Liver (tissue), 9 donors: ENCODE measurements around the gene CROT. TPM values are rescaled to one million over a fixed set of nuclear protein-coding genes. Genes with fewer than 3 reads are reported as not detected.

Experiments used
- DNase-seq: peaks from one replicate; pipeline ENCODE4 v3.0.0-alpha.2; 2017; ENCODE audit warnings: low spot score
- H3K27ac ChIP-seq, 2 donors: one replicate each; pipeline ENCODE4 v1.7.0; 2013; ENCODE audit warnings: inconsistent platforms in 2 of 2, low read length in 2 of 2, control low read depth in 1 of 2, low read depth in 1 of 2, mild to moderate bottlenecking in 1 of 2
- H3K27me3 ChIP-seq, 4 donors: one replicate each; pipeline versions ENCODE4 v1.6.1 to v1.7.0; 2013; ENCODE audit warnings: low read length in 3 of 4, inconsistent platforms in 1 of 4, mild to moderate bottlenecking in 1 of 4, moderate library complexity in 1 of 4; ENCODE audit not compliant: control insufficient read depth in 4 of 4, insufficient read depth in 4 of 4
- H3K36me3 ChIP-seq, 4 donors: one replicate each; pipeline versions ENCODE4 v1.6.1 to v1.7.0; 2013; ENCODE audit warnings: low read length in 3 of 4, mild to moderate bottlenecking in 3 of 4, low read depth in 1 of 4, moderate library complexity in 1 of 4; ENCODE audit not compliant: control insufficient read depth in 4 of 4, insufficient read depth in 3 of 4
- H3K4me1 ChIP-seq, 4 donors: one replicate each; pipeline versions ENCODE4 v1.6.1 to v1.7.0; 2013; ENCODE audit warnings: low read length in 3 of 4, mild to moderate bottlenecking in 3 of 4, moderate library complexity in 1 of 4; ENCODE audit not compliant: control insufficient read depth in 4 of 4, insufficient read depth in 4 of 4
- H3K4me3 ChIP-seq, 3 donors: one replicate each; pipeline versions ENCODE4 v1.6.1 to v1.7.0; 2013; ENCODE audit warnings: low read length in 3 of 3, control low read depth in 1 of 3, low read depth in 1 of 3, mild to moderate bottlenecking in 1 of 3
- H3K9ac ChIP-seq, 2 donors: one replicate each; pipeline ENCODE4 v1.7.0; 2013; ENCODE audit warnings: low read length in 2 of 2, mild to moderate bottlenecking in 2 of 2, moderate library complexity in 2 of 2, control low read depth in 1 of 2, low read depth in 1 of 2
- H3K9me3 ChIP-seq, 4 donors: one replicate each; pipeline versions ENCODE4 v1.6.1 to v1.7.0; 2013; ENCODE audit warnings: low read length in 3 of 4; ENCODE audit not compliant: control insufficient read depth in 4 of 4
- EGR1 ChIP-seq, 2 donors: IDR thresholded peaks; 2 replicates each; pipeline ENCODE4 v1.6.1; 2016 to 2018; ENCODE audit warnings: antibody characterized with exemption in 2 of 2, low read depth in 2 of 2
- FOXA2 ChIP-seq: IDR thresholded peaks from 2 replicates; pipeline ENCODE4 v1.6.1; 2016; ENCODE audit warnings: antibody characterized with exemption
- GABPA ChIP-seq, 2 donors: IDR thresholded peaks in 1 of 2; conservative IDR thresholded peaks in 1 of 2; 2 replicates each; pipeline ENCODE4 v1.6.1; 2016; ENCODE audit warnings: antibody characterized with exemption in 2 of 2, mild to moderate bottlenecking in 1 of 2, moderate library complexity in 1 of 2
- HNF4A ChIP-seq, 2 donors: conservative IDR thresholded peaks; 2 replicates each; pipeline ENCODE4 v1.6.1; 2016; ENCODE audit warnings: antibody characterized with exemption in 2 of 2, mild to moderate bottlenecking in 2 of 2
- HNF4G ChIP-seq: IDR thresholded peaks from 2 replicates; pipeline ENCODE4 v1.6.1; 2016; ENCODE audit warnings: antibody characterized with exemption
- NR2F2 ChIP-seq: IDR thresholded peaks from 2 replicates; pipeline ENCODE4 v1.6.1; 2016; ENCODE audit warnings: antibody characterized with exemption
- RAD21 ChIP-seq, 2 donors: IDR thresholded peaks; 2 replicates each; pipeline ENCODE4 v1.6.1; 2016; ENCODE audit warnings: antibody characterized with exemption in 2 of 2, mild to moderate bottlenecking in 2 of 2
- RXRA ChIP-seq, 2 donors: IDR thresholded peaks; 2 replicates each; pipeline ENCODE4 v1.6.1; 2017 to 2018; ENCODE audit warnings: antibody characterized with exemption in 2 of 2, mild to moderate bottlenecking in 1 of 2
- SP1 ChIP-seq: IDR thresholded peaks from 2 replicates; pipeline ENCODE4 v1.6.1; 2018; ENCODE audit warnings: antibody characterized with exemption, mild to moderate bottlenecking
- TAF1 ChIP-seq: conservative IDR thresholded peaks from 2 replicates; pipeline ENCODE4 v1.6.1; 2016; ENCODE audit warnings: antibody characterized with exemption, mild to moderate bottlenecking
- WGBS: extraction: QIAGEN DNeasy Blood & Tissue Kit; methylation state at CpG from one replicate; pipeline ENCODE4 v1.1.7; 2013; 5-methylcytosine and 5-hydroxymethylcytosine counted together
- polyA plus RNA-seq, 2 donors: library from polyadenylated mRNA; stranded (reverse) in 1 of 2; unstranded in 1 of 2; fragments of 200-250 nt in 1 of 2; fragments of >200 nt in 1 of 2; fragmentation: Nextera tagmentation in 1 of 2; extraction: Ambion mirVana in 1 of 2; gene quantifications; one replicate each; pipeline versions ENCODE4 v1.2.1 to v1.2.3, GENCODE V29; 2013 to 2015
- total RNA-seq, 2 donors: library from RNA; depleted of rRNA; stranded (reverse); fragments of >200 nt; gene quantifications; one replicate each; pipeline ENCODE4 v1.2.3, GENCODE V29; 2014
- TF ChIP-seq, protein P1 (sequence below): IDR thresholded peaks from 2 replicates; pipeline ENCODE4 v1.6.1; 2016; ENCODE audit warnings: antibody characterized with exemption
- TF ChIP-seq, protein P2 (sequence below): fragments of 150-350 bp; IDR thresholded peaks from 2 replicates; pipeline ENCODE4 v1.5.1; 2017; ENCODE audit warnings: improper control_type of control experiment, low read depth, low read length; ENCODE audit not compliant: missing input control
- TF ChIP-seq, protein P3 (sequence below): IDR thresholded peaks from 2 replicates; pipeline ENCODE4 v1.6.1; 2016; ENCODE audit warnings: antibody characterized with exemption
- TF ChIP-seq, protein P4 (sequence below): IDR thresholded peaks from 2 replicates; pipeline ENCODE4 v1.6.1; 2016; ENCODE audit warnings: antibody characterized with exemption, mild to moderate bottlenecking
- TF ChIP-seq, protein P5 (sequence below): IDR thresholded peaks from 2 replicates; pipeline ENCODE4 v1.6.1; 2016; ENCODE audit warnings: antibody characterized with exemption
- donor health status: healthy.
- donor health status: healthy.
- donor health status: healthy.
- donor health status: healthy.
- donor health status: healthy.

Gene CROT
- total and polyA plus RNA-seq, 4 donors = 10.6 to 45.1 (median 32.9) TPM

DNA sequence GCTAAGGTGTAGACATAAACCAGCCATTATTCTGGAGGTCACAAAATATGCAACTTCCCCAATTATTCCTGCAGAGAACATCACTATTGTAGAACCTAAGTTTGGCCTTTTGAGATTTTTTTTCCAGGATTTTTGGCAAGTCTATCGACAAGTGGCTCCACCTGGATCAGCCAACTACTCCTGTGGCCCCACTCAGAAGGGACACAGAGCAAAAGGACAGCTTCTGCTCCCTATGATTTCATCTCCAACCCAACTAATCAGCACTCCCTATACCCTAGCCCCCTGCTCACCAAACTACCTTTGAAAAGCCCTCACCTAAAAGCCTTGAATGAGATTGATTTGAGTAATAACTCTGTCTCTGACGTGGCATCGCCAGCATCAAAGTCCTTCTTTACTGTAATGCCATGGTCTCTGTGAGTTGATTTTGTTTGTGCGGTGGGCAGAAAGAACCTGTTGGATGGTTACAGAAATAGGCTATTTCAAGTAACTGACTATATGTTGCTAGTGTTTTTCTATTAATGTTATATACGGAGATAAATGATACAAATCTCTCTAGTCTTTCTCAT, 13.7 kb upstream of the CROT start:
- H3K9ac ChIP-seq = no peak overlapping the region
- H3K4me3 ChIP-seq = no peak overlapping the region
- TF ChIP-seq EGR1 (IDR thresholded peaks at IDR 0.05; ENCODE audit: low read depth in 2 of 2) (no peak), RXRA (IDR thresholded peaks at IDR 0.05) (no peak), HNF4A (conservative IDR thresholded peaks at IDR 0.05) (peak in 1 of 2 donors; percentile 56)
- TF ChIP-seq, protein P1, sequence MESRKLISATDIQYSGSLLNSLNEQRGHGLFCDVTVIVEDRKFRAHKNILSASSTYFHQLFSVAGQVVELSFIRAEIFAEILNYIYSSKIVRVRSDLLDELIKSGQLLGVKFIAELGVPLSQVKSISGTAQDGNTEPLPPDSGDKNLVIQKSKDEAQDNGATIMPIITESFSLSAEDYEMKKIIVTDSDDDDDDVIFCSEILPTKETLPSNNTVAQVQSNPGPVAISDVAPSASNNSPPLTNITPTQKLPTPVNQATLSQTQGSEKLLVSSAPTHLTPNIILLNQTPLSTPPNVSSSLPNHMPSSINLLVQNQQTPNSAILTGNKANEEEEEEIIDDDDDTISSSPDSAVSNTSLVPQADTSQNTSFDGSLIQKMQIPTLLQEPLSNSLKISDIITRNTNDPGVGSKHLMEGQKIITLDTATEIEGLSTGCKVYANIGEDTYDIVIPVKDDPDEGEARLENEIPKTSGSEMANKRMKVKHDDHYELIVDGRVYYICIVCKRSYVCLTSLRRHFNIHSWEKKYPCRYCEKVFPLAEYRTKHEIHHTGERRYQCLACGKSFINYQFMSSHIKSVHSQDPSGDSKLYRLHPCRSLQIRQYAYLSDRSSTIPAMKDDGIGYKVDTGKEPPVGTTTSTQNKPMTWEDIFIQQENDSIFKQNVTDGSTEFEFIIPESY = no peak
- peaks cover 0 to 18% (median 5%) of the 10 kb centered on the region in 4 donors for H3K36me3 ChIP-seq
- peaks cover 16 to 32% (median 27%) of the 10 kb centered on the region in 4 donors for H3K9me3 ChIP-seq
- no peaks in the 10 kb centered on the region for H3K27me3 ChIP-seq
- 45% methylated on average over 5 of the region's 5 CpGs for WGBS
- peak overlapping the region; percentile 16 to 43 for H3K27ac ChIP-seq
- H3K4me1 ChIP-seq = peaks cover 0 to 13% (median 6%) of the 10 kb centered on the region in 4 donors
- no peak for DNase-seq

DNA sequence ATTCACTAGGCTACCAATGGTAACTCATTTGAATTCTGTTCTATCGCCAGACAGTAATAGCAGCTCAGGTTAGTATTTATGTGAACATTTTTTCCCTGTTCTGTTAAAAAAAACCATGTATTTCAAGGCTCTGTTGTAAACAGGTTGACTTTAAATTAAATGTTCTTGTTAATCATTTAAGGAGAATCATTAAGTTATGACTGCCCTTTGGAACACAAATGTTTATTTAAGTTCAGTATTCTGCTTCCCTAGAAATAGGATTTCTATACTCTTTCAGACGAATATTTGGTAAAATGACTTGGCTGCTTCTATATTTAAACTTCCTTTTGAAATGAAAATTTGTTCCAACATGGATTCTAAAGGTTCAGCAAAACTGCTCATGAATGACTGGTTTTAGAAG, 13.1 kb upstream of the CROT start:
- peak; percentile 57 to 75 for TF ChIP-seq HNF4A (conservative IDR thresholded peaks at IDR 0.05)
- TF ChIP-seq HNF4G = no peak
- peak; percentile 79 for TF ChIP-seq SP1
- H3K4me1 ChIP-seq = peaks cover 0 to 13% (median 6%) of the 10 kb centered on the region in 4 donors
- peaks cover 0 to 18% (median 5%) of the 10 kb centered on the region in 4 donors for H3K36me3 ChIP-seq
- no peak overlapping the region for H3K4me3 ChIP-seq
- H3K27ac ChIP-seq = peak overlapping the region in 1 of 2 donors; percentile 16
- no peak overlapping the region for H3K9ac ChIP-seq
- H3K9me3 ChIP-seq = peaks cover 13 to 27% (median 23%) of the 10 kb centered on the region in 4 donors
- H3K27me3 ChIP-seq = no peaks in the 10 kb centered on the region
- WGBS = 28% methylated on average over 2 of the region's 2 CpGs
- DNase-seq = no peak

DNA sequence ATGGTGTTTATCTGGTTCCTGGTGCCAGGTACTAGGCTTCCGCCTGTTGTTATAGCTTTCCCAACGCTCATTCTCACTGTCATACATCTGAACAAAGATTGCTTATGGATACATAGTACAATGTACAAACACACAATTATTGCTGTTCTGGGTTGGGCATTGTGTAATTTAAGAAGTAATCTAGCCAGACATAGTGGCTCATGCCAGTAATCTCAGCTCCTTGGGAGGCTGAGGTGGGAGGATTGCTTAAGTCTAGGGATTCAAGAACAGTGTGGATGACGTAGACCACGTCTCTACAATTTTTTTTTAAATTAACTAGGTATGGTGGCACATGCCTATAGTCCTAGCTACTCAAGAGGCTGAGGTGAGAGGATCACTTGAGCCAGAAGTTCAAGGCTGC, 9.3 kb upstream of the CROT start:
- Histone ChIP-seq H3K4me3 (no peak overlapping the region), H3K36me3 (peaks cover 0 to 3% (median 0%) of the 10 kb centered on the region in 4 donors), H3K27ac (no peak overlapping the region), H3K4me1 (peaks cover 5 to 33% (median 22%) of the 10 kb centered on the region in 4 donors), H3K9me3 (no peaks in the 10 kb centered on the region), H3K27me3 (no peaks in the 10 kb centered on the region), H3K9ac (no peak overlapping the region)
- DNase-seq = no peak
- 91% methylated on average over 4 of the region's 4 CpGs for WGBS
- TF ChIP-seq SP1 = no peak
- TF ChIP-seq RAD21 (IDR thresholded peaks at IDR 0.05) = no peak
- no peak for TF ChIP-seq NR2F2
- TF ChIP-seq, protein P1 = no peak
- no peak for TF ChIP-seq RXRA (IDR thresholded peaks at IDR 0.05)
- TF ChIP-seq, protein P2, sequence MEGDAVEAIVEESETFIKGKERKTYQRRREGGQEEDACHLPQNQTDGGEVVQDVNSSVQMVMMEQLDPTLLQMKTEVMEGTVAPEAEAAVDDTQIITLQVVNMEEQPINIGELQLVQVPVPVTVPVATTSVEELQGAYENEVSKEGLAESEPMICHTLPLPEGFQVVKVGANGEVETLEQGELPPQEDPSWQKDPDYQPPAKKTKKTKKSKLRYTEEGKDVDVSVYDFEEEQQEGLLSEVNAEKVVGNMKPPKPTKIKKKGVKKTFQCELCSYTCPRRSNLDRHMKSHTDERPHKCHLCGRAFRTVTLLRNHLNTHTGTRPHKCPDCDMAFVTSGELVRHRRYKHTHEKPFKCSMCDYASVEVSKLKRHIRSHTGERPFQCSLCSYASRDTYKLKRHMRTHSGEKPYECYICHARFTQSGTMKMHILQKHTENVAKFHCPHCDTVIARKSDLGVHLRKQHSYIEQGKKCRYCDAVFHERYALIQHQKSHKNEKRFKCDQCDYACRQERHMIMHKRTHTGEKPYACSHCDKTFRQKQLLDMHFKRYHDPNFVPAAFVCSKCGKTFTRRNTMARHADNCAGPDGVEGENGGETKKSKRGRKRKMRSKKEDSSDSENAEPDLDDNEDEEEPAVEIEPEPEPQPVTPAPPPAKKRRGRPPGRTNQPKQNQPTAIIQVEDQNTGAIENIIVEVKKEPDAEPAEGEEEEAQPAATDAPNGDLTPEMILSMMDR = no peak
- no peak for TF ChIP-seq TAF1
- TF ChIP-seq, protein P3, sequence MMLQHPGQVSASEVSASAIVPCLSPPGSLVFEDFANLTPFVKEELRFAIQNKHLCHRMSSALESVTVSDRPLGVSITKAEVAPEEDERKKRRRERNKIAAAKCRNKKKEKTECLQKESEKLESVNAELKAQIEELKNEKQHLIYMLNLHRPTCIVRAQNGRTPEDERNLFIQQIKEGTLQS = no peak
- no peak for TF ChIP-seq GABPA (IDR thresholded peaks at IDR 0.05 in 1 of 2, conservative IDR thresholded peaks at IDR 0.05 in 1 of 2)
- no peak for TF ChIP-seq HNF4A (conservative IDR thresholded peaks at IDR 0.05)
- TF ChIP-seq, protein P4, sequence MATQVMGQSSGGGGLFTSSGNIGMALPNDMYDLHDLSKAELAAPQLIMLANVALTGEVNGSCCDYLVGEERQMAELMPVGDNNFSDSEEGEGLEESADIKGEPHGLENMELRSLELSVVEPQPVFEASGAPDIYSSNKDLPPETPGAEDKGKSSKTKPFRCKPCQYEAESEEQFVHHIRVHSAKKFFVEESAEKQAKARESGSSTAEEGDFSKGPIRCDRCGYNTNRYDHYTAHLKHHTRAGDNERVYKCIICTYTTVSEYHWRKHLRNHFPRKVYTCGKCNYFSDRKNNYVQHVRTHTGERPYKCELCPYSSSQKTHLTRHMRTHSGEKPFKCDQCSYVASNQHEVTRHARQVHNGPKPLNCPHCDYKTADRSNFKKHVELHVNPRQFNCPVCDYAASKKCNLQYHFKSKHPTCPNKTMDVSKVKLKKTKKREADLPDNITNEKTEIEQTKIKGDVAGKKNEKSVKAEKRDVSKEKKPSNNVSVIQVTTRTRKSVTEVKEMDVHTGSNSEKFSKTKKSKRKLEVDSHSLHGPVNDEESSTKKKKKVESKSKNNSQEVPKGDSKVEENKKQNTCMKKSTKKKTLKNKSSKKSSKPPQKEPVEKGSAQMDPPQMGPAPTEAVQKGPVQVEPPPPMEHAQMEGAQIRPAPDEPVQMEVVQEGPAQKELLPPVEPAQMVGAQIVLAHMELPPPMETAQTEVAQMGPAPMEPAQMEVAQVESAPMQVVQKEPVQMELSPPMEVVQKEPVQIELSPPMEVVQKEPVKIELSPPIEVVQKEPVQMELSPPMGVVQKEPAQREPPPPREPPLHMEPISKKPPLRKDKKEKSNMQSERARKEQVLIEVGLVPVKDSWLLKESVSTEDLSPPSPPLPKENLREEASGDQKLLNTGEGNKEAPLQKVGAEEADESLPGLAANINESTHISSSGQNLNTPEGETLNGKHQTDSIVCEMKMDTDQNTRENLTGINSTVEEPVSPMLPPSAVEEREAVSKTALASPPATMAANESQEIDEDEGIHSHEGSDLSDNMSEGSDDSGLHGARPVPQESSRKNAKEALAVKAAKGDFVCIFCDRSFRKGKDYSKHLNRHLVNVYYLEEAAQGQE = no peak
- TF ChIP-seq HNF4G = no peak
- TF ChIP-seq EGR1 (IDR thresholded peaks at IDR 0.05; ENCODE audit: low read depth in 2 of 2) = no peak
- TF ChIP-seq FOXA2 = no peak
- TF ChIP-seq, protein P5, sequence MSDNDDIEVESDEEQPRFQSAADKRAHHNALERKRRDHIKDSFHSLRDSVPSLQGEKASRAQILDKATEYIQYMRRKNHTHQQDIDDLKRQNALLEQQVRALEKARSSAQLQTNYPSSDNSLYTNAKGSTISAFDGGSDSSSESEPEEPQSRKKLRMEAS = no peak
